ENCODE results near the gene PIK3R3.

PIK3R3 gene

DNA sequence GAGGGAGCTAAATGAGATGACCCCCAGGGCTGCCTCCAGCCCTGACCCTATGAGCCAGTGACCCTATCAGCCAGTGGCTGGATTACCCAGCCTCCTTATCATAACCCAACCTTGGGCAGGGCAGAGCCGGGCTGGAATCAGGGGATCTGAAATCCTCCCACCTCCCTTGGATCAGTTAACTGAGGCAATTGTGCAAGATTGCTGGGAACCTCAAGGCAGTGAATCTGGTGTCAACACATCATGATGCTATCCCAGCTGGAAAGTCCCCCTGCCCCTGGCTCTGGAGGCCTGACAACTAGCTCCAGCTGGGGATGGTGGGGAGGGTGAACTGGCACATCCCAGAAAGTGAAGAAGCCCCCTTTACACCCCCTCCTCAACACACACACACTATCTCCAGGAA, 36.0 kb upstream of the PIK3R3 start:
- Histone ChIP-seq H3K9me3 (ENCODE audit: insufficient read depth, low read length) (no peaks in the 10 kb centered on the region), H3K9me2 (replicated peaks; ENCODE audit: insufficient read depth, low read length) (no peaks in the 10 kb centered on the region), H2AFZ (ENCODE audit: low read depth, low read length, severe bottlenecking) (no peak overlapping the region), H3K79me2 (ENCODE audit: insufficient read depth, low read length) (no peaks in the 10 kb centered on the region), H3K36me3 (ENCODE audit: low read length) (no peaks in the 10 kb centered on the region), H4K20me1 (ENCODE audit: low read depth, low read length) (no peaks in the 10 kb centered on the region), H3K27me3 (ENCODE audit: low read length) (no peaks in the 10 kb centered on the region), H3K9ac (ENCODE audit: low read length) (no peak overlapping the region), H3K4me2 (ENCODE audit: low read depth, low read length, poor library complexity, severe bottlenecking) (no peak overlapping the region), H3F3A (ENCODE audit: insufficient read depth) (no peaks in the 10 kb centered on the region), H3K27ac (ENCODE audit: low read depth, low read length) (no peak overlapping the region), H3K4me3 (ENCODE audit: insufficient read depth, low read length, poor library complexity, severe bottlenecking) (no peak overlapping the region)
- no peak for TF ChIP-seq EZH2phosphoT487 (conservative IDR thresholded peaks at IDR 0.05; ENCODE audit: low read length)

DNA sequence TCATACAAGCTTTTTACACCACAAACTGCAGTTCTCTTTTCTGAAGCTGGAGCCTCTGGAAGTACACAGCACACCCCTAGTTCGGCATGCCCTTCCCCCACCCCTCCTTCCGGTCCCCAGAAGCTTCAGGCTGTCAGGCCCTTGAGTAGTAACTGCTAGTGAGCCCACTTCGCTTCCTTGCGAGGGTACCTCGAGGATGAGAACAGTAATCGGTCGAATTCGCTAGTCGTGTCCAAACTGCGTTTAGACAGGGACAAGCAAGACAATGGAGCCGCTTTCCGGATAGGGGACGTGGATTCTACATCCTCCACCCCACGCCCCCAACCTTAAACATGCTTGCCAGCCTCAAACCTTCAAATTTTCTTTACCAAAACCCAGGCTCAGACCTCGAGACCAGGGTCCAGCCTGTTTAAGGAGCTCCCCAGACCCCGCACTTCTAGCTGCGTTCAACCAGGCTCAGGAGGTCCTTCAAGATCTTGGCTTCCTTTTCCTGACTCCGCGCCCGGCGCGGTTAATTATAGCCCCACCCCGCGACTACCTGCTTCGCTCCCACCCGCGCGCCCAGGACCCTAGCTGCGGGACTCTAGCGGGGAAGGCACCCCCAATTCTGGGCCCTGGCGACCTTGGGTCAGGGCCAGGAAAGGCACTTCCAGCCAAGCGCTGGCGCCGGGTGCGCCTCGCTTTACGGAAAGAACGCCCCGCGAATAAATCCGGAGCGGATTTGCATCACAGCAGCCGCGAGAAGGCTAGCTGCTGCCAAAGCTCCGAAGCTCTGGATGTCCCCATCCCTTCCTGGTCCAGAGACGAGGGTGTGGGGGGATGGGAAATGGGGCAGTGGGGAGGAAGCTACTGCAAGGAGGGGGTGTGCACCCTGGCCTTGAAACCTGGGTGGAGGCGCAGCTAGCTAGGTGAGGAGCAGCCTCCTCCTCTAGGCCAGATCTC, 34.4 kb upstream of the PIK3R3 start:
- Histone ChIP-seq H3K9me3 (ENCODE audit: insufficient read depth, low read length) (no peaks in the 10 kb centered on the region), H3K27ac (ENCODE audit: low read depth, low read length) (no peak overlapping the region), H3K9me2 (replicated peaks; ENCODE audit: insufficient read depth, low read length) (no peaks in the 10 kb centered on the region), H3K79me2 (ENCODE audit: insufficient read depth, low read length) (no peaks in the 10 kb centered on the region), H3K4me3 (ENCODE audit: insufficient read depth, low read length, poor library complexity, severe bottlenecking) (no peak overlapping the region), H3K4me2 (ENCODE audit: low read depth, low read length, poor library complexity, severe bottlenecking) (peak overlapping the region; percentile 2), H3K9ac (ENCODE audit: low read length) (no peak overlapping the region), H3F3A (ENCODE audit: insufficient read depth) (no peaks in the 10 kb centered on the region), H2AFZ (ENCODE audit: low read depth, low read length, severe bottlenecking) (no peak overlapping the region), H4K20me1 (ENCODE audit: low read depth, low read length) (no peaks in the 10 kb centered on the region), H3K36me3 (ENCODE audit: low read length) (no peaks in the 10 kb centered on the region), H3K27me3 (ENCODE audit: low read length) (no peaks in the 10 kb centered on the region)
- TF ChIP-seq EZH2phosphoT487 (conservative IDR thresholded peaks at IDR 0.05; ENCODE audit: low read length) = no peak
- no peak for TF ChIP-seq CTCF (IDR thresholded peaks at IDR 0.05; ENCODE audit: insufficient read depth, low read length, poor library complexity, severe bottlenecking)

DNA sequence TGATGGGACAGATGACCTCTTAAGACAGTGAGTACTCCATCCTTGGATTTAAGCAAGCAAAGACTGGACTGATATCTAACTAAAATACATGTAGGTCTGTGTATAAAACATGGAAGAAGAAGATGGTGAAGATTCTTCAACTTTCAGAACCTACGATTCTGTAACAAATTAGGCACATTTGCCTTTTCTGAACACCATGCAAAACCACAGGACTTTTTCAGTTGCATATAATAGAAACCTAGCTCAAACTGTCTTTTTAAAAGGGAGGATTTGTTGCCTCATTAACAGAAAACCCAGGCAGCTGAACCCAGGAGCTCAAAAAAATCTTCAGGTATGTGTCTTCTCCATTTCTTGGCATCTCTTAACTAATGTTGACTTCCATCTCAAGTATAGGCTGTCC, 27.8 kb upstream of the PIK3R3 start:
- Histone ChIP-seq H3K79me2 (ENCODE audit: insufficient read depth, low read length) (no peaks in the 10 kb centered on the region), H3K4me2 (ENCODE audit: low read depth, low read length, poor library complexity, severe bottlenecking) (no peak overlapping the region), H4K20me1 (ENCODE audit: low read depth, low read length) (no peaks in the 10 kb centered on the region), H3K4me3 (ENCODE audit: insufficient read depth, low read length, poor library complexity, severe bottlenecking) (no peak overlapping the region), H3K9ac (ENCODE audit: low read length) (no peak overlapping the region), H2AFZ (ENCODE audit: low read depth, low read length, severe bottlenecking) (no peak overlapping the region), H3K27ac (ENCODE audit: low read depth, low read length) (no peak overlapping the region), H3K36me3 (ENCODE audit: low read length) (no peaks in the 10 kb centered on the region), H3K27me3 (ENCODE audit: low read length) (no peaks in the 10 kb centered on the region), H3K9me2 (replicated peaks; ENCODE audit: insufficient read depth, low read length) (no peaks in the 10 kb centered on the region), H3F3A (ENCODE audit: insufficient read depth) (no peaks in the 10 kb centered on the region), H3K9me3 (ENCODE audit: insufficient read depth, low read length) (no peaks in the 10 kb centered on the region)
- TF ChIP-seq EZH2phosphoT487 (conservative IDR thresholded peaks at IDR 0.05; ENCODE audit: low read length) (no peak), CTCF (IDR thresholded peaks at IDR 0.05; ENCODE audit: insufficient read depth, low read length, poor library complexity, severe bottlenecking) (no peak)

DNA sequence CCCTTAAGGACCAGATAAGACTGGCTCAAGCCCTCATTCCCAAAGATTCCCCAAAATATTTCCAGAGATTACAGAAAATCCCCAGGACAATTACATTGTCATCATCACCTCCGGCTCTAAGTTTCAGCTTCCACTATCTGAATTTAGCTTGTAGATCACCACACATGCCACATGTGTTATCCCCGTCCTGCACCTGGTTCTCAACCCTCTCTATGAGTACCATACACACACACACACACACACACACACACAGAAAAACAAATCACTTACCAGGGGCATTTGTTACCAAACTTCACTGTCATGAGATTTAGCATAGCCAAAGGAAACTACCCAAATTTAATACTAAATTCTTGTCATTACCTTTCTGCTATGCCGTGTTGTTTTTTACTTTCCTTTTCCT, 27.1 kb upstream of the PIK3R3 start:
- Histone ChIP-seq H3K9me3 (ENCODE audit: insufficient read depth, low read length) (no peaks in the 10 kb centered on the region), H3K9me2 (replicated peaks; ENCODE audit: insufficient read depth, low read length) (no peaks in the 10 kb centered on the region), H4K20me1 (ENCODE audit: low read depth, low read length) (no peaks in the 10 kb centered on the region), H3K27ac (ENCODE audit: low read depth, low read length) (no peak overlapping the region), H3K79me2 (ENCODE audit: insufficient read depth, low read length) (no peaks in the 10 kb centered on the region), H3F3A (ENCODE audit: insufficient read depth) (no peaks in the 10 kb centered on the region), H2AFZ (ENCODE audit: low read depth, low read length, severe bottlenecking) (no peak overlapping the region), H3K4me2 (ENCODE audit: low read depth, low read length, poor library complexity, severe bottlenecking) (no peak overlapping the region), H3K27me3 (ENCODE audit: low read length) (no peaks in the 10 kb centered on the region), H3K9ac (ENCODE audit: low read length) (no peak overlapping the region), H3K36me3 (ENCODE audit: low read length) (no peaks in the 10 kb centered on the region), H3K4me3 (ENCODE audit: insufficient read depth, low read length, poor library complexity, severe bottlenecking) (no peak overlapping the region)
- TF ChIP-seq CTCF (IDR thresholded peaks at IDR 0.05; ENCODE audit: insufficient read depth, low read length, poor library complexity, severe bottlenecking) = no peak
- no peak for TF ChIP-seq EZH2phosphoT487 (conservative IDR thresholded peaks at IDR 0.05; ENCODE audit: low read length)
